ENCODE measurements around the gene DBNDD1. TPM values are rescaled to one million over a fixed set of nuclear protein-coding genes. Genes with fewer than 3 reads are reported as not detected.
A peak's percentile ranks its signal among the peaks of the same experiment; 100 is the strongest.
"Not testable (repeated sequence)": the region's sequence is repeated elsewhere in the genome, so short reads cannot be mapped to it uniquely, and the experiment has no call there.

Gene DBNDD1, protein sequence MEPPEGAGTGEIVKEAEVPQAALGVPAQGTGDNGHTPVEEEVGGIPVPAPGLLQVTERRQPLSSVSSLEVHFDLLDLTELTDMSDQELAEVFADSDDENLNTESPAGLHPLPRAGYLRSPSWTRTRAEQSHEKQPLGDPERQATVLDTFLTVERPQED
- under 0.01 TPM in 1 of 2 replicates, not detected in the other for total RNA-seq (2012; rRNA removed)

DNA sequence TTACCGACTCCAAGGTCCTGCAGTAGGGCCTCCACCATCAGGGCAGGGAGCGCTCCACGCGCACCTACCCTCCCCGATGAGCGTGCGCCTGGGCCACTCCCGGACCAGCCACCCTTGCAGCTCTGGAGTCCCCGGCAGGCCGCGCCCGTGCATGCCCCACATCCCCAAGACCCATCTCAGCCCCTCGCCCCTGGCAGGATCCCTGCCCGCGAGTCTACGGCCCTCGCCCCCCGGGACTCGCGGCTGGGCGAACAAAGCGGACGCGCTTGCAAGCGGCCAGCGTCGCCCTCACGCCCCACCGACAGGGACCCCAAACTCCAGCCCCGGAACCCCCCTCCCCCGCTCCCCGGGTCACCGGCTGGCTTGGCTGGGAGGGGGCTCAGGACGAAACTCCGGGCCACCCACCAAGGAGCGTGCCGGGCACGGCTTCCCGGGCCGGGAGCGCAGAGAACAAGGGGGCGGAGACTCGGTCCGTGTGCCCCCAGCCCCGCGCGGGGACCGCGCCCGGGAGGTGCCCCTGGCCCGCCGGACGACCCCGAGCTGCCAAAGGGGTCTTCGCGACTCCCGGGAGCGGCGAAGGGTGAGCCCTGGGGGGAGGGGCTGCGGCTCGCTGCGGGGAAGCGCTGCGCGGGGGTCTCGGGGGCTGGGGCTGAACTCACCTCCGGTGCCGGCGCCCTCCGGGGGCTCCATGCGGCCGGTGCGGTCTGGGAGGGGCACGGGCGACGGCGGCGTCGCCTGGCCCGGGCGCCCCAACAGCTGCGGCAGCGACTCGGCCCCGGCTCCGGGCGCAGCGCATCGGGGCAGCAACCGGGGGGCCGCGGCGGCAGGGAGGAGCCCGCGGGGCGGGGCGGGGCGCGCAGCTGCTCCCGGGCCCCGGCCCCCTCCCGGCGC lies at the start of gene DBNDD1:
Gene DBNDD1, minus strand, starts transcription at position 805 of the 891 bp plus-strand sequence. Its CDS starts 115 bp downstream, at position 690.
- H3K36me3 ChIP-seq (ENCODE audit: insufficient read depth, low read length): no peaks in the 10 kb centered on the region
- peak within 1 kb of the TSS; percentile 88 for H3K4me2 ChIP-seq (ENCODE audit: low read length)
- H3K9ac ChIP-seq (ENCODE audit: low read depth, low read length): peak within 1 kb of the TSS; percentile 64
- peaks cover 35% of the 10 kb centered on the region for H3K4me1 ChIP-seq (ENCODE audit: control insufficient read depth, insufficient read depth, low read length)
- H3K4me3 ChIP-seq (ENCODE audit: low read length): peak within 1 kb of the TSS; percentile 75
- H3K9me3 ChIP-seq (replicated peaks; ENCODE audit: low read length): no peaks in the 10 kb centered on the region
- no peaks in the 10 kb centered on the region for H3K27me3 ChIP-seq (ENCODE audit: control insufficient read depth, insufficient read depth, low read length)

DNA sequence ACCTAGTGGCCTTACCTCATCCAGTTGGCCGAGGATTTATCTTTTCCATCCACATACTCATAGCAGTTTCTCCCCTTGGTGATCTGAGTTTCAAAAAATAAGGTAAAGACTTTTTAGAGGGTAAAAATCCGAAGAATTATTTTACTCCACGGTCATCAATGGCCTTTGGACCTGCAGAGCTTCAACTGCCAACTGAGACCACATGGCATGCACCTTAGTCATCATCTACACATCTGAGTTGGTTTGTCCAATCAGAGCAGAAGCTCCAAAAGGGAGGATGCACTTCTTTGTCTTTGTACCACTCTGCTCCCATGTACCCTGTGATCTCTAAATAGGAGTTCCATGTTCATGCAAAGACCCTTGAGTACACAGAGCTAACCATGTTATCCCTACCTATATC lies 42.2 kb upstream of the DBNDD1 start:
- Histone ChIP-seq H3K4me2 (ENCODE audit: low read length) (no peak overlapping the region), H3K4me1 (ENCODE audit: control insufficient read depth, insufficient read depth, low read length) (peaks cover 11% of the 10 kb centered on the region), H3K9ac (ENCODE audit: low read depth, low read length) (no peak overlapping the region), H3K27me3 (ENCODE audit: control insufficient read depth, insufficient read depth, low read length) (peaks cover 34% of the 10 kb centered on the region), H3K4me3 (ENCODE audit: low read length) (no peak overlapping the region), H3K36me3 (ENCODE audit: insufficient read depth, low read length) (no peaks in the 10 kb centered on the region), H3K9me3 (replicated peaks; ENCODE audit: low read length) (no peaks in the 10 kb centered on the region)

GRCh38 chr16:90057738-90058173 lies 38.5 kb upstream of the DBNDD1 start:
- peaks cover 9% of the 10 kb centered on the region for H3K9me3 ChIP-seq (replicated peaks; ENCODE audit: low read length)
- H3K4me1 ChIP-seq (ENCODE audit: control insufficient read depth, insufficient read depth, low read length): peaks cover 11% of the 10 kb centered on the region
- no peak overlapping the region for H3K9ac ChIP-seq (ENCODE audit: low read depth, low read length)
- no peaks in the 10 kb centered on the region for H3K36me3 ChIP-seq (ENCODE audit: insufficient read depth, low read length)
- peak overlapping the region; percentile 48 for H3K4me2 ChIP-seq (ENCODE audit: low read length)
- H3K27me3 ChIP-seq (ENCODE audit: control insufficient read depth, insufficient read depth, low read length): peaks cover 8% of the 10 kb centered on the region
- no peak overlapping the region for H3K4me3 ChIP-seq (ENCODE audit: low read length)

DNA sequence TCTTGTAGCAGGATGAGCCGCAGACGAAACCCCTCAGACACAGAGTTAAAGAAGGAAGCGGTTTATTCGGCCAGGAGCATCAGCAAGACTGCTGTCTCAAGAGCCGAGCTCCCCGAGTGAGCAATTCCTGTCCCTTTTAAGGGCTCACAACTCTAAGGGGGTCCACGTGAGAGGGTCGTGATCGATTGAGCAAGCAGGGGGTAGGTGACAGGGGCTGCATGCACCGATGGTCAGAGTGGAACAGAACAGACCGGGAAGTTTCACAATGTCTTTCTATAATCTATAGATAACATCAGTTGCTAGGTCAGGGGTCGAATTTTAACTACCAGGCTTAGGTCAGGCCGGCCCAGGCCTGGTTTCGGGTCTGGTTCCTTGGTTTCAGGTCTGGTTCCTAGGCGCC lies 37.3 kb upstream of the DBNDD1 start:
- not testable (repeated sequence) for H3K4me3 ChIP-seq (ENCODE audit: low read length); H3K9me3 ChIP-seq (replicated peaks; ENCODE audit: low read length); H3K4me2 ChIP-seq (ENCODE audit: low read length); H3K27me3 ChIP-seq (ENCODE audit: control insufficient read depth, insufficient read depth, low read length); H3K9ac ChIP-seq (ENCODE audit: low read depth, low read length); H3K36me3 ChIP-seq (ENCODE audit: insufficient read depth, low read length)
- H3K4me1 ChIP-seq (ENCODE audit: control insufficient read depth, insufficient read depth, low read length): peaks cover 11% of the 10 kb centered on the region

DNA sequence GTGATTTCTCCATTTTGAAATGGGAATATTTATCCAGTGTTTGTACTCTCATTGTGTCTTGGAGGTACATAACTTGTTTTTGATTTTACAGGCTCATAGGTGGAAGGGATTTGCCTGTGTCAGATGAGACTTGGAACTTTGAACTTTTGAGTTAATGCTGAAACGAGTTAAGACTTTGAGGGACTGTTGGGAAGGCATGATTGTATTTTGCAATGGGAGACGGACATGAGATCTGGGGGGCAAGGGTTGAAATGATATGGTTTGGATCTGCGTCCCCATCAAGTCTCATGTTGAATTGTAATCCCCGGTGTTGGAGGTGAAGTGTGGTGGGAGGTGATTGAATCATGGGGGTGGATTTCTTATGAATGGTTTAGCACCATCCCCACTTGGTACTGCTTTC lies 36.1 kb upstream of the DBNDD1 start:
- no peak overlapping the region for H3K4me3 ChIP-seq (ENCODE audit: low read length)
- H3K9me3 ChIP-seq (replicated peaks; ENCODE audit: low read length): peaks cover 9% of the 10 kb centered on the region
- H3K36me3 ChIP-seq (ENCODE audit: insufficient read depth, low read length): no peaks in the 10 kb centered on the region
- H3K4me2 ChIP-seq (ENCODE audit: low read length): no peak overlapping the region
- no peak overlapping the region for H3K9ac ChIP-seq (ENCODE audit: low read depth, low read length)
- H3K27me3 ChIP-seq (ENCODE audit: control insufficient read depth, insufficient read depth, low read length): peaks cover 2% of the 10 kb centered on the region
- H3K4me1 ChIP-seq (ENCODE audit: control insufficient read depth, insufficient read depth, low read length): peaks cover 11% of the 10 kb centered on the region

DNA sequence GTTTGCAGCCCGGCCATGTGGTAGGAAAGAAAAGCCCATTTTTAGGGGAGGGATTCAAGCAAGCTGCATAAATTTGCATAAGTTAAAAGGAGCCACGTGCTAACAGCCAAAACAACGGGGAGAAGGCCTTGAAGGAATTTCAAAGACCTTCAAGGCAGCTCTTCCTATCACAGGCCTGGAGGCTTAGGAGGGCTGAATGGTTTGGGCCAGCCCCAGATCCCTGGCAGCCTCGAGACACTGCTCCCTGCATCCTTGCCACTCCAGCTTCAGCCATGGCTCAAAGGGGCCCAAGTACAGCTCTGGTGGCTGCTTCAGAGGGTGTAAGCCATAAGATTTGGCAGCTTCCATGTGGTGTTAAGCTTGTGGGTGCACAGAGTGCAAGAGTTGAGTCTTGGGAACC lies 35.3 kb upstream of the DBNDD1 start:
- H3K9ac ChIP-seq (ENCODE audit: low read depth, low read length): no peak overlapping the region
- no peaks in the 10 kb centered on the region for H3K36me3 ChIP-seq (ENCODE audit: insufficient read depth, low read length)
- H3K4me1 ChIP-seq (ENCODE audit: control insufficient read depth, insufficient read depth, low read length): peaks cover 11% of the 10 kb centered on the region
- peaks cover 2% of the 10 kb centered on the region for H3K27me3 ChIP-seq (ENCODE audit: control insufficient read depth, insufficient read depth, low read length)
- H3K4me3 ChIP-seq (ENCODE audit: low read length): no peak overlapping the region
- no peak overlapping the region for H3K4me2 ChIP-seq (ENCODE audit: low read length)
- H3K9me3 ChIP-seq (replicated peaks; ENCODE audit: low read length): peaks cover 9% of the 10 kb centered on the region

- Histone ChIP-seq H3K9ac (ENCODE audit: low read depth, low read length) (no peak overlapping the region), H3K4me2 (ENCODE audit: low read length) (no peak overlapping the region), H3K36me3 (ENCODE audit: insufficient read depth, low read length) (no peaks in the 10 kb centered on the region), H3K27me3 (ENCODE audit: control insufficient read depth, insufficient read depth, low read length) (peaks cover 1% of the 10 kb centered on the region), H3K4me1 (ENCODE audit: control insufficient read depth, insufficient read depth, low read length) (peaks cover 11% of the 10 kb centered on the region), H3K4me3 (ENCODE audit: low read length) (no peak overlapping the region), H3K9me3 (replicated peaks; ENCODE audit: low read length) (peaks cover 9% of the 10 kb centered on the region)
Observed at GRCh38 chr16:90053902-90054500, 34.7 kb upstream of the DBNDD1 start.

GRCh38 chr16:90050969-90051368 lies 31.7 kb upstream of the DBNDD1 start:
- Histone ChIP-seq H3K36me3 (ENCODE audit: insufficient read depth, low read length) (no peaks in the 10 kb centered on the region), H3K4me1 (ENCODE audit: control insufficient read depth, insufficient read depth, low read length) (peaks cover 15% of the 10 kb centered on the region), H3K4me3 (ENCODE audit: low read length) (no peak overlapping the region), H3K27me3 (ENCODE audit: control insufficient read depth, insufficient read depth, low read length) (no peaks in the 10 kb centered on the region), H3K9ac (ENCODE audit: low read depth, low read length) (no peak overlapping the region), H3K9me3 (replicated peaks; ENCODE audit: low read length) (peaks cover 9% of the 10 kb centered on the region), H3K4me2 (ENCODE audit: low read length) (no peak overlapping the region)

DNA sequence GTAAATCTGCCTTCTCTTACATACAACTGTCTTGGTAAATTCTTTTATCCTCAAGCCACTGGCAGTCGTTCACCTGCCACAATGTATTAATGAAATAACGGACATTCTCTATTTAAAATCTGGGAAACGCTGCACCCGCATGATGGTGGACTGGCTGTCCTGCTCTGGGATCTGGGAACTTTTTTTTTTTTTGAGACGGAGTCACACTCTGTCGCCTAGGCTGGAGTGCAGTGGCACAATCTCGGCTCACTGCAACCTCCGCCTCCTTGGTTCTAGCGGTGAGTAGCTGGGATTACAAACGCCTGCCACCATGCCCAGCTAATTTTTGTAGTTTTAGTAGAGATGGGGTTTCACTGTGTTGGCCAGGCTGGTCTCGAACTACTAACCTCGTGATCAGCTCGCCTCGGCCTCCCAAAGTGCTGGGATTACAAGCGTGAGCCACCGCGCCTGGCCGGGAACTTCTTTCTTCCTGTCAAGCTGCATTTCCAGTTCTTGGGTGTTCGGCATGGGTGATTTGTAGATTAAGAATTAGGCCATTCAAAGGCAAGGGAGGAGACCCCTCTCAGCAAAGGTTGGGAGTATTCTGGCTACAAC lies 29.6 kb upstream of the DBNDD1 start:
- H3K9ac ChIP-seq (ENCODE audit: low read depth, low read length): no peak overlapping the region
- no peak overlapping the region for H3K4me3 ChIP-seq (ENCODE audit: low read length)
- peaks cover 15% of the 10 kb centered on the region for H3K4me1 ChIP-seq (ENCODE audit: control insufficient read depth, insufficient read depth, low read length)
- no peaks in the 10 kb centered on the region for H3K9me3 ChIP-seq (replicated peaks; ENCODE audit: low read length)
- no peaks in the 10 kb centered on the region for H3K36me3 ChIP-seq (ENCODE audit: insufficient read depth, low read length)
- H3K4me2 ChIP-seq (ENCODE audit: low read length): no peak overlapping the region
- no peaks in the 10 kb centered on the region for H3K27me3 ChIP-seq (ENCODE audit: control insufficient read depth, insufficient read depth, low read length)

DNA sequence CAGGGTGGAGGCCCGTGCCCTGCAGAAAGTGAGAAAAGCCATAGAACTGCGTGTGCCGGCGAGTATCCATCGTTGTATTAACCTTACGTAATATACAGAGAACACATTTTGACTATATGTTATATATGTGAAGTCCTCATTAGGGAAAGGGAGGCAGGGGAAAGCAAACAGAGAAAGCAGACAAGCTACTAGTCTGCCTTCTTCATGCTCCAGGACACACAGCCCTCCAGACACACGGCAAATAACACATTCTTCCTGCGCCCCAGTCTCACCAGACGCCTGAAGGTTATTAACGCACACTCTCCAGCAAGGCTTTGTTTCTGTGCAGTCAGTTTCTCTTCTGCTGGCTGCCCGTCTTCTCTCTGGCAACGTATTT lies 29.1 kb upstream of the DBNDD1 start:
- no peak overlapping the region for H3K9ac ChIP-seq (ENCODE audit: low read depth, low read length)
- no peaks in the 10 kb centered on the region for H3K27me3 ChIP-seq (ENCODE audit: control insufficient read depth, insufficient read depth, low read length)
- no peaks in the 10 kb centered on the region for H3K9me3 ChIP-seq (replicated peaks; ENCODE audit: low read length)
- peaks cover 4% of the 10 kb centered on the region for H3K36me3 ChIP-seq (ENCODE audit: insufficient read depth, low read length)
- H3K4me1 ChIP-seq (ENCODE audit: control insufficient read depth, insufficient read depth, low read length): peaks cover 15% of the 10 kb centered on the region
- H3K4me2 ChIP-seq (ENCODE audit: low read length): no peak overlapping the region
- H3K4me3 ChIP-seq (ENCODE audit: low read length): no peak overlapping the region

DNA sequence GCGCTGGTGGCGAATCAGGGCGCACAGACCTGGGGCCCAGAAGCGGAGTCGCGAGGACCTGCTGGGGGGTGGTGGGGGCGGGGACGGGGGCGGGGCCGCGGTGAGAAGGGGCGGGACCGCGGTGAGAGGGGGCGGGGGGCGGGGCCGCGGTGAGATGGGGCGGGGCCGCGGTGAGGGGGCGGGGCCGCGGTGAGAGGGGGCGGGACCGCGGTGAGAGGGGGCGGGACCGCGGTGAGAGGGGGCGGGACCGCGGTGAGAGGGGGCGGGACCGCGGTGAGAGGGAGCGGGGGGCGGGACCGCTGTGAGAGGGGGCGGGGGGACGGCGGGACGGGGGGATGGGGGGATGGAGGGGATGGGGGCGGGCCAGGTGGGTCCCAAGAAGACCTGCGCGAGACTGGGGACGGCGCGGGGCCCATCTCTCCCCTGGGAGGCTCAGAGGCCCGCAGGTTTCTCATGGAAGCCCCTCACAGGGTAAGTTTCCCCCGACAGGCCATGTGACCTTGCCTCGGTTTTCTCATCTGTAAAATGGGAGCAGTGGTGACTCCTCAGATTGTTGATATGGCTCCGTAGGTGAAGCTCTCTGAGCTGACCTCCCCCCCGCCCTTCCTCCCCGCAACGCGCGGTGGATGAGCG lies 28.6 kb upstream of the DBNDD1 start:
- peaks cover 9% of the 10 kb centered on the region for H3K36me3 ChIP-seq (ENCODE audit: insufficient read depth, low read length)
- peak overlapping the region; percentile 63 for H3K4me3 ChIP-seq (ENCODE audit: low read length)
- peak overlapping the region; percentile 92 for H3K4me2 ChIP-seq (ENCODE audit: low read length)
- H3K9ac ChIP-seq (ENCODE audit: low read depth, low read length): no peak overlapping the region
- H3K4me1 ChIP-seq (ENCODE audit: control insufficient read depth, insufficient read depth, low read length): peaks cover 15% of the 10 kb centered on the region
- no peaks in the 10 kb centered on the region for H3K9me3 ChIP-seq (replicated peaks; ENCODE audit: low read length)
- H3K27me3 ChIP-seq (ENCODE audit: control insufficient read depth, insufficient read depth, low read length): no peaks in the 10 kb centered on the region
